Right atrium auricular region (tissue), 2 donors: ENCODE data around the gene COX5A. TPM values are rescaled to one million over a fixed set of nuclear protein-coding genes. Genes with fewer than 3 reads are reported as not detected.

Experiments used
- DNase-seq: peaks from one replicate; pipeline ENCODE4 v3.0.0-alpha.2; 2019; ENCODE audit warnings: low spot score
- H3K27ac ChIP-seq, 2 donors: fragments of 200-600 bp; sonication (generic); 1 replicate in 1 of 2; 2 replicates in 1 of 2; pipeline ENCODE4 v1.5.1; 2016 to 2019
- H3K27me3 ChIP-seq, 2 donors: fragments of 200-600 bp; sonication (generic); one replicate each; pipeline versions ENCODE4 v1.5.1 to v1.6.0; 2017 to 2019
- H3K36me3 ChIP-seq: fragments of 200-600 bp; sonication (generic); one replicate; pipeline ENCODE4 v1.5.1; 2016
- H3K4me1 ChIP-seq, 2 donors: fragments of 200-600 bp; sonication (generic); one replicate each; pipeline versions ENCODE4 v1.5.1 to v1.6.0; 2017 to 2019
- H3K4me3 ChIP-seq, 2 donors: fragments of 200-600 bp; sonication (generic); 1 replicate in 1 of 2; 2 replicates in 1 of 2; pipeline ENCODE4 v1.5.1; 2017 to 2019; ENCODE audit warnings: mild to moderate bottlenecking in 1 of 2, moderate library complexity in 1 of 2
- H3K9me3 ChIP-seq, 2 donors: fragments of 200-600 bp; sonication (generic); one replicate each; pipeline ENCODE4 v1.5.1; 2019
- total RNA-seq, 2 donors: library from RNA; depleted of rRNA; stranded (reverse); fragments of >200 nt; gene quantifications; one replicate each; pipeline ENCODE4 v1.1.0, GENCODE V29; 2016
- TF ChIP-seq, protein P1 (sequence below), 2 donors: fragments of 200-600 bp; sonication (generic); IDR thresholded peaks; one replicate each; pipeline ENCODE4 v1.5.1; 2019; ENCODE audit warnings: antibody characterized with exemption in 2 of 2

The COX5A gene
- total RNA-seq, 2 donors from 2014 or later, result 399 to 869 TPM

DNA sequence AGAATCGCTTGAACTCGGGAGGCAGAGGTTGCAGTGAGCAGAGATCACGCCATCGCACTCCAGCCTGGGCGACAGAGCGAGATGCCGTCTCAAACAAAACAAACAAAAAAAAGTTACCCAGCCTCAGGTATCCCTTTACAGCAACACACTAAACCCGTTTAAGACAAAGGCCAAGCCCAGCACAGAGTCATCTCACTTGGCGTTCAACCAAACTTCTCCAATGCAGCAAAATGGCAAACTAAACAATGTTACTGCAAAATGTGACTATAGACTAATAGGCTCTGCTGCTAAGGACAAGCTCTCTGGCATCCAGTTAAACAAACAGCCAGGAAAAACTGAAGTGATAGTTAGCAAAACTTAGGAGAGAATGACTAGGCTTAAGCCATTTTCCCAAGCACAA lies 24.8 kb downstream of the COX5A start:
- Histone ChIP-seq H3K36me3 (peaks cover 57% of the 10 kb centered on the region), H3K27me3 (no peaks in the 10 kb centered on the region), H3K4me1 (no peaks in the 10 kb centered on the region), H3K27ac (no peak overlapping the region), H3K4me3 (no peak overlapping the region), H3K9me3 (no peaks in the 10 kb centered on the region)
- DNase-seq, result no peak
- TF ChIP-seq, protein P1, sequence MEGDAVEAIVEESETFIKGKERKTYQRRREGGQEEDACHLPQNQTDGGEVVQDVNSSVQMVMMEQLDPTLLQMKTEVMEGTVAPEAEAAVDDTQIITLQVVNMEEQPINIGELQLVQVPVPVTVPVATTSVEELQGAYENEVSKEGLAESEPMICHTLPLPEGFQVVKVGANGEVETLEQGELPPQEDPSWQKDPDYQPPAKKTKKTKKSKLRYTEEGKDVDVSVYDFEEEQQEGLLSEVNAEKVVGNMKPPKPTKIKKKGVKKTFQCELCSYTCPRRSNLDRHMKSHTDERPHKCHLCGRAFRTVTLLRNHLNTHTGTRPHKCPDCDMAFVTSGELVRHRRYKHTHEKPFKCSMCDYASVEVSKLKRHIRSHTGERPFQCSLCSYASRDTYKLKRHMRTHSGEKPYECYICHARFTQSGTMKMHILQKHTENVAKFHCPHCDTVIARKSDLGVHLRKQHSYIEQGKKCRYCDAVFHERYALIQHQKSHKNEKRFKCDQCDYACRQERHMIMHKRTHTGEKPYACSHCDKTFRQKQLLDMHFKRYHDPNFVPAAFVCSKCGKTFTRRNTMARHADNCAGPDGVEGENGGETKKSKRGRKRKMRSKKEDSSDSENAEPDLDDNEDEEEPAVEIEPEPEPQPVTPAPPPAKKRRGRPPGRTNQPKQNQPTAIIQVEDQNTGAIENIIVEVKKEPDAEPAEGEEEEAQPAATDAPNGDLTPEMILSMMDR (IDR thresholded peaks at IDR 0.05), result no peak

DNA sequence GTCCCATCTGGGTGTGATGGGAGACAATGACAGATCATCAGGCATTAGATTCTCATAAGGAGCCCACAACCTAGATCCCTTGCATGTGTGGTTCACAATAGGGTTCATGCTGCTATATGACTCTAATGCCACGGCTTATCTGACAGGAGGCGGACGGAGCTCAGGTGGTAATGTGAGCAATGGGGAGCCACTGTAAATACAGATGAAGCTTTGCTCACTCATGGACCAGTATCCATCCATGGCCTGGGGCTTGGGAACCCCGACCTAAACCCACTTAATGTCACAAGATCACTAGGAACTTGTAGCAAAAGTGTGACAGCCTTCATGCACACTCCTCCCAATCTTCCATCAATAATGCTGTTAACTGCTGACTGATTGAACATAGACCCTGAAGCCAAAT lies 29.2 kb downstream of the COX5A start:
- Histone ChIP-seq H3K4me1 (peaks cover 0 to 24% of the 10 kb centered on the region in 2 donors), H3K9me3 (no peaks in the 10 kb centered on the region), H3K36me3 (peaks cover 30% of the 10 kb centered on the region), H3K27ac (peak overlapping the region in 1 of 2 donors; percentile 97), H3K4me3 (no peak overlapping the region), H3K27me3 (no peaks in the 10 kb centered on the region)
- no peak for DNase-seq
- TF ChIP-seq, protein P1 (IDR thresholded peaks at IDR 0.05), result no peak

DNA sequence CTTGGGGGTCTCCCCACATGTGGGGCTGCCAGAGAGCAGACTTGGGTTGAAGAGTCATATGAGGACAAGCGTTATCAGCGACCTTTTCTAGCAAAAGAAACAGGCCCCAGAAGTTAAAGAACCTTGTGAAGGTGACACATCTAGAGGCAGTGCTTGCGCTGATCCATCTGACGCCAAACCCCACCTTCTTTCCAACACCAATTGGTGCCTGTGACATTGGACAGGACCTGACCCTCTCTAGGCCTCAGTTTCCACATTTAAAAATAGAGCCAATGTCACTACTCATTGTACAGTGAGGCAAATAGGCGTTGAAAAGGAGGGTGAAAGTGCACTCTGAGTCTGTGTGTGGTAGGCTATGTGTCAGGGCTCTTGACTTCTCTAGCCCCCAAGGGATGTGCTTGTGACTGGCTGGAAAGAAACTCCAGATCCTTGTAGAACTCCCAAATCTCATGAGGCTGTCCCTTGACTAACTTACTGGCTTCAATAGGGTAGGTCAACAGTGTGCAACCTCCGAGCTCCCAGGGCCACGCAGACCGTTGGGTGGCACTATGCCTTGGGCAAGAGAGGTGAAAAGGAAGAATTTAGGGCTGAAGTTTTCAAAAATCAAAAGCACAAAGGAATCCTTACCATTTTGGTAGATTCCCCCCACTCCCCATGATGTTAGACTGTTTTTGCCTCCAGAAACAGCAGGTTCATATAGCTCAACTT lies 30.6 kb downstream of the COX5A start:
- TF ChIP-seq, protein P1 (IDR thresholded peaks at IDR 0.05), result no peak
- Histone ChIP-seq H3K9me3 (no peaks in the 10 kb centered on the region), H3K4me1 (peaks cover 0 to 24% of the 10 kb centered on the region in 2 donors), H3K27me3 (no peaks in the 10 kb centered on the region), H3K27ac (peak overlapping the region; percentile 97), H3K4me3 (peak overlapping the region; percentile 94 to 97), H3K36me3 (peaks cover 31% of the 10 kb centered on the region)
- peak; percentile 63 for DNase-seq

DNA sequence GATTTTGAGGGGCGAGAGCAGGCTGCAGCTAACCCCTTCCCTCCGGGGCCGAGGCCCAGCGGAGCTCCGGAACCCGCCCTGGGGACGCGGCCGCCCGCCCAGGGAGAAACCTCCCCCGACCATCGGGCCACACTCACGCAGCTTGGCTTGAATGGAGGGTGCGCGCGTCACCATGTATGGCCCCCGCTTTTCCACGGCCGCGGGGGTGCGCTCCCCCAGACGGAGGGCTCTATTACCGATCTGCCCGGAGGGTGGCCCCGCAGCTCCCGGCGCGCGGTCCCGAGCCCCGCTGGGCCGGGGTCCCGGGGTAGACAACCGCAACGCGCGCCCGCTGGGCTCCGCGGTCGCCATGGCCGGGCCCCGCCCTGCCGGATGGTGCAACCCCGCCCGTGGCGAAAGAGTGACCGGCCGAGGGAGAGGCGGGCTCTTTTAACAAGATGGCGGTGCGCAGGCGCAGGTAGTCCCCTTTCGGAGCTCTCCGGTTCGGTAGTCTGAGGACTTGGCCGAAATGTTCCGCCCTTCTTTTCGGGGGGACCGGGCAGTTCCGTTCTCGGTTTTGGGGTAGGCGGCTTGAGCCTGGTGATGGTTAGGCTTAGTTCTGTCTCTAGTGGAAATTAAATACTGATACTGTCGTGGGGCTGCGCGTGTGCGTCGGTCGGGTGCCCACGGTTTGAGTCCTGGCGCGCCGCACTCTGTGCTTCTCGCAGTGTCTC lies 31.3 kb downstream of the COX5A start, which contains the start of gene FAM219B:
FAM219B (minus strand) TSS at position 402 of the 713 bp plus-strand sequence; CDS start at position 351, 51 bp downstream.
- Histone ChIP-seq H3K36me3 (peaks cover 36% of the 10 kb centered on the region), H3K9me3 (no peaks in the 10 kb centered on the region), H3K4me1 (peaks cover 0 to 30% of the 10 kb centered on the region in 2 donors), H3K27ac (peak within 1 kb of the TSS; percentile 97), H3K4me3 (peak within 1 kb of the TSS; percentile 94 to 97), H3K27me3 (no peaks in the 10 kb centered on the region)
- DNase-seq, result peak; percentile 95
- TF ChIP-seq, protein P1 (IDR thresholded peaks at IDR 0.05), result no peak

DNA sequence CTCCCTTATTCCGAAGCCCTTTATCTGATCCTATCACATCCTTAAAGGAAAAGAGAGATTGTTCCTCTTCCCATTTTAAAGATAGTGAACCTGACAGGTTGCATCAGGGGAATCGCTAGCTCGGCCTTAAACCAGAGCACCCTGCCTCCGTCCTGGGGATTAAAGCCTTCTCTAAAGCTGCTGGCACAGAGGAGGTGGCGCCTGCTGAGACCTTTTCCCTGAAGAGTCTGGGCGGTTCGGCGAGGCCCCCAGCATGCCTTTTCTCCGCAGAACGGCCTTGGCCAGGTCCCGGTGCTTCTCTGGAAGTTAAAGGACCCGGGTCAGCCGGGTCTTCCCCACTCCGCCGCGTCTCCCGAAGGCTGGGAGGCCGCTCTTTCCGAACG lies 31.8 kb downstream of the COX5A start:
- H3K36me3 ChIP-seq, result peaks cover 37% of the 10 kb centered on the region
- no peaks in the 10 kb centered on the region for H3K9me3 ChIP-seq
- no peak for DNase-seq

More for the DNA sequence above, 31.8 kb downstream of the COX5A start:
- H3K4me1 ChIP-seq, result peaks cover 0 to 34% of the 10 kb centered on the region in 2 donors
- H3K27ac ChIP-seq, result peak overlapping the region; percentile 97
- H3K27me3 ChIP-seq, result no peaks in the 10 kb centered on the region
- H3K4me3 ChIP-seq, result peak overlapping the region; percentile 94 to 97
- TF ChIP-seq, protein P1 (IDR thresholded peaks at IDR 0.05), result no peak
